Measurements from ENCODE around the gene CGN.

CGN gene

DNA sequence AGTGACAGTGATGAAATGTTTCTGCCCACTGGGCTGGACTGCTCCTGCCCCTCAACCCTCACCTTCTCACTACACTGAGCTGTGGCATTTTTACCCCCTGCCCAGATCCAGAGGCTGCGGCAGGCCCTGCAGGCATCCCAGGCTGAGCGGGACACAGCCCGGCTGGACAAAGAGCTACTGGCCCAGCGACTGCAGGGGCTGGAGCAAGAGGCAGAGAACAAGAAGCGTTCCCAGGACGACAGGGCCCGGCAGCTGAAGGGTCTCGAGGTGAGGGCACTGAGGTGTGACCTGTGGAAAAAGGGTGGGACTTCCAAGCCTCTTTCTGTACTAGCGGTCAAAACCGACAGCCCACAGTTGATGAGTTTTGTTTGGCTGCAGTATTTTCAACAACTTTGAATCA lies 22.7 kb downstream of the CGN start:
- no peak for ATAC-seq (replicated peaks; ENCODE audit: extremely low read depth, poor library complexity, severe bottlenecking)
- H3K4me1 Mint-ChIP-seq: no peaks in the 10 kb centered on the region
- H3K9me3 Mint-ChIP-seq: no peaks in the 10 kb centered on the region
- no peak for DNase-seq (ENCODE audit: low spot score in 2 of 2)
- no peaks in the 10 kb centered on the region for H3K27me3 Mint-ChIP-seq
- H3K4me3 Mint-ChIP-seq: no peak overlapping the region
- no peak overlapping the region for H3K27ac Mint-ChIP-seq (ENCODE audit: low read depth)
- no peaks in the 10 kb centered on the region for H3K36me3 Mint-ChIP-seq (ENCODE audit: insufficient read depth)

DNA sequence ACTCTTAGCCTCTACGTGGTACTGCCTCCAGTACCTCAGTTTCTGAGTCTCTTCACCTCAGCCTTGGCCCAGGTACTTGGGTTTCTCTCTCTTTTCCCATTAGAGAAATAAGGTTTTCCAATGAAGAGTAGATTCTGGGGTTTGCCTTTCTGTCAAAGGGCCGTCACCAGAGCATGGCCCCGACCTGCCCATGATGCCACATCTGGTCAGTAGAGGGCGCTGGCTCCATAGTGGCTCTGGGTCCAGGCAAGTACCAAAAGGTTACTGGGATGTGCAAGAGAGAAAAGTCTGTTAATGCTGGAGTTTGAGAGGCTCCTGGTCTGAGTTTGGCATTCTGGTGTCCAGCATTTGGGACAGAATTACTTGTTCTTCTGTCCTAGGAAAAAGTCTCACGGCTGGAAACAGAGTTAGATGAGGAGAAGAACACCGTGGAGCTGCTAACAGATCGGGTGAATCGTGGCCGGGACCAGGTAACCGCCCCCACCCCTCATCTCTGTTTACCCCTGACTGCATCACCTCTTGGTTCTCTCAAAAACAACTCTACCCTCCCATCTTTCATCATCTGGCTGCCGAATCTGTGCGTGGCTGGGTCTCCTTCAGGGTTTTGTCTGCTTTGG lies 23.6 kb downstream of the CGN start:
- ATAC-seq (replicated peaks; ENCODE audit: extremely low read depth, poor library complexity, severe bottlenecking) (no peak), DNase-seq (ENCODE audit: low spot score in 2 of 2) (peak; percentile 51 to 61)
- Mint-ChIP-seq H3K9me3 (no peaks in the 10 kb centered on the region), H3K36me3 (ENCODE audit: insufficient read depth) (no peaks in the 10 kb centered on the region), H3K4me3 (no peak overlapping the region), H3K4me1 (no peaks in the 10 kb centered on the region), H3K27ac (ENCODE audit: low read depth) (no peak overlapping the region), H3K27me3 (no peaks in the 10 kb centered on the region)

DNA sequence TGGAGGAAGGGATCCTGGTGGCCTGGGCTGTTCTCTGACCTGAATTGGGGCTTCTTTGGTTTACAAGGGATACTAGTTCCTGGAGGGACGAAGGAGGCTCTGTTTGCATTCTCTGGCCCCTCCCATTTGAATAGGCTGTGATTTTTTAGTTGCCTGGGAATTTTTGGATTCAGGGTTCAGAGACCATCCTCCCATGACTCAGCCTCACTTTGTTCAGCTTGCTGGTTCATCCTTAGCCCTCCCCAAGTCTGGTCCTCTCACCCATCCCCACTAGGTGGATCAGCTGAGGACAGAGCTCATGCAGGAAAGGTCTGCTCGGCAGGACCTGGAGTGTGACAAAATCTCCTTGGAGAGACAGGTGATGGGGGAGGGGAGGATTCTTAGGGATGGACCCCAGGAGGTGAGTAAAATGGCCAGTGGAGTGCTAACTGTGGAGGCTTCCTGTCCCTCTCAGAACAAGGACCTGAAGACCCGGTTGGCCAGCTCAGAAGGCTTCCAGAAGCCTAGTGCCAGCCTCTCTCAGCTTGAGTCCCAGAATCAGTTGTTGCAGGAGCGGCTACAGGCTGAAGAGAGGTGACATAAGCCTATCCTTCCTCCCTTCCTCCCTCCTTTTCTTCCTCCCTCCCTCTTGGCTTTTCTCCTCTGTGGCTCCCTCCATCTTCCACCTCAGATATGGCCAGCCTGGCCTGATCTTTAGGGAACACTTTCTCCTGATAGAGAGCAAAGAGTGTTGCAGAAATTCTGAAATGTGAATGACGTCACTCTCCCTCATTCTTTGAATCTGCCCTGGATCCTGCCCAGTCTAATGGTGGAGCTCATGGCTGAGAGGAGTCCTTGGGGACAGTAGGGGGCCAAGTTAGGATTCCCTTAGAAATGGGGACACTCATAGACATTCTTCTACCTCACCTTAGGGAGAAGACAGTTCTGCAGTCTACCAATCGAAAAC lies 24.4 kb downstream of the CGN start:
- DNase-seq (ENCODE audit: low spot score in 2 of 2): no peak
- H3K36me3 Mint-ChIP-seq (ENCODE audit: insufficient read depth): peaks cover 2% of the 10 kb centered on the region
- no peak for ATAC-seq (replicated peaks; ENCODE audit: extremely low read depth, poor library complexity, severe bottlenecking)
- no peak overlapping the region for H3K27ac Mint-ChIP-seq (ENCODE audit: low read depth)
- peaks cover 2% of the 10 kb centered on the region for H3K27me3 Mint-ChIP-seq
- no peaks in the 10 kb centered on the region for H3K9me3 Mint-ChIP-seq
- H3K4me3 Mint-ChIP-seq: no peak overlapping the region
- peaks cover 8% of the 10 kb centered on the region for H3K4me1 Mint-ChIP-seq

DNA sequence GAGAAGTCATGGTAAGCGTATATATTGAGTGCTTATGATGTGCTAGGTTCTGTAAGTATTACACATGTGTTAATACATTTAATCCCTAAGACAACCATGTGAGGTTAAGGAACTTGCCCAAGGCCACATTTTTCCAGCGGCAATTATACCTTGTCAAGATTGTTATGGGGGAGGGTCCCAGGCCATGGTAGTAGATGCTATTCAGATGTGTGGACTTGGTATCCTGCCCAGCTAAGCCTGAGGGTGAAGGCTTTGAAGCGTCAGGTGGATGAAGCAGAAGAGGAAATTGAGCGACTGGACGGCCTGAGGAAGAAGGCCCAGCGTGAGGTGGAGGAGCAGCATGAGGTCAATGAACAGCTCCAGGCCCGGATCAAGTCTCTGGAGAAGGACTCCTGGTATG lies 25.3 kb downstream of the CGN start:
- no peak for DNase-seq (ENCODE audit: low spot score in 2 of 2)
- H3K27me3 Mint-ChIP-seq: peaks cover 11% of the 10 kb centered on the region
- ATAC-seq (replicated peaks; ENCODE audit: extremely low read depth, poor library complexity, severe bottlenecking): no peak
- H3K9me3 Mint-ChIP-seq: no peaks in the 10 kb centered on the region
- H3K4me1 Mint-ChIP-seq: peaks cover 17% of the 10 kb centered on the region
- no peak overlapping the region for H3K27ac Mint-ChIP-seq (ENCODE audit: low read depth)
- H3K36me3 Mint-ChIP-seq (ENCODE audit: insufficient read depth): peaks cover 2% of the 10 kb centered on the region
- no peak overlapping the region for H3K4me3 Mint-ChIP-seq

DNA sequence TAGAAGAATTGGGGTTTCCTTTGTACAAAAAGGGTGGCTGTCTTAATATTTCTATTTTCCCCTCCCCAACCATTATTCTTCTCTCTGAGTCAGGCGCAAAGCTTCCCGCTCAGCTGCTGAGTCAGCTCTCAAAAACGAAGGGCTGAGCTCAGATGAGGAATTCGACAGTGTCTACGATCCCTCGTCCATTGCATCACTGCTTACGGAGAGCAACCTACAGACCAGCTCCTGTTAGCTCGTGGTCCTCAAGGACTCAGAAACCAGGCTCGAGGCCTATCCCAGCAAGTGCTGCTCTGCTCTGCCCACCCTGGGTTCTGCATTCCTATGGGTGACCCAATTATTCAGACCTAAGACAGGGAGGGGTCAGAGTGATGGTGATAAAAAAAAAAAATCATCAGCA lies 25.9 kb downstream of the CGN start:
- Mint-ChIP-seq H3K36me3 (ENCODE audit: insufficient read depth) (peaks cover 2% of the 10 kb centered on the region), H3K27me3 (peaks cover 15% of the 10 kb centered on the region), H3K27ac (ENCODE audit: low read depth) (no peak overlapping the region), H3K4me3 (no peak overlapping the region), H3K4me1 (peaks cover 20% of the 10 kb centered on the region), H3K9me3 (no peaks in the 10 kb centered on the region)
- no peak for DNase-seq (ENCODE audit: low spot score in 2 of 2)
- ATAC-seq (replicated peaks; ENCODE audit: extremely low read depth, poor library complexity, severe bottlenecking): no peak

DNA sequence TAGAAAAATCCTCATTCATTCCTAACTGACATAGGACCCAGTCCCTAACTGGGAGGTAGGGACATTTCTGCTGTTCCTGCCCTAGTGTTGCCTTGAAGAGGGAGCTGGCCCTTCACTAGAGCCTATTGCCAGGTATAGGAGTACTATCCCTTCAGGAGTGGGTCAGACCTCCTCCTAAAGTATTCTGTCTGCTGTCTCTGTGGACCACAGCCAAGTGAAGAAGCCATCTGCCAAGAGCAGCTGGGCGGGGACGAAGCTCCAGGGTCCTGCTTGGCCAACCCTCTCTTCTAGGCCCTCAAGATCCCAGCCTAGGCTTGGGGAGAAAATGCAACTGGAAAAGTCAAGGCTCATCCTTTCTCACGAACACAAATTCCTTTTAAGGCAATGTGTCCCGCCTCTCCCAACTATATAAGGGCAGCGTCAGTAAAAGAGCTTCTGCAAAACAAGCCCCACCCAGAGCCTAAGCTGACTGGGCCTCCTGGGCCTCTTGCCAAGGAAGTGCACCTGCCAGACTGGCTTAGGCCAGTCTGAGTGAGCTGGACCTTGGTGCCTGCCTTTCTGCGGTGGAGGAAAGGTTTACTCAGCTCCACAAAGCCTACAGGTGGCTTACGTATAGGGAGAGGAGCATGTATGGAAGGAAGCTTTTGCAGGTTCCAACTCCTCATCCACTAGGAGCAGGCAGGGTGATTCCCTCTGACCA lies 28.3 kb downstream of the CGN start:
- peaks cover 2% of the 10 kb centered on the region for H3K36me3 Mint-ChIP-seq (ENCODE audit: insufficient read depth)
- no peaks in the 10 kb centered on the region for H3K9me3 Mint-ChIP-seq
- peak overlapping the region; percentile 86 for H3K4me3 Mint-ChIP-seq
- DNase-seq (ENCODE audit: low spot score in 2 of 2): no peak
- ATAC-seq (replicated peaks; ENCODE audit: extremely low read depth, poor library complexity, severe bottlenecking): no peak
- peaks cover 15% of the 10 kb centered on the region for H3K27me3 Mint-ChIP-seq
- peaks cover 20% of the 10 kb centered on the region for H3K4me1 Mint-ChIP-seq
- H3K27ac Mint-ChIP-seq (ENCODE audit: low read depth): peak overlapping the region; percentile 89

DNA sequence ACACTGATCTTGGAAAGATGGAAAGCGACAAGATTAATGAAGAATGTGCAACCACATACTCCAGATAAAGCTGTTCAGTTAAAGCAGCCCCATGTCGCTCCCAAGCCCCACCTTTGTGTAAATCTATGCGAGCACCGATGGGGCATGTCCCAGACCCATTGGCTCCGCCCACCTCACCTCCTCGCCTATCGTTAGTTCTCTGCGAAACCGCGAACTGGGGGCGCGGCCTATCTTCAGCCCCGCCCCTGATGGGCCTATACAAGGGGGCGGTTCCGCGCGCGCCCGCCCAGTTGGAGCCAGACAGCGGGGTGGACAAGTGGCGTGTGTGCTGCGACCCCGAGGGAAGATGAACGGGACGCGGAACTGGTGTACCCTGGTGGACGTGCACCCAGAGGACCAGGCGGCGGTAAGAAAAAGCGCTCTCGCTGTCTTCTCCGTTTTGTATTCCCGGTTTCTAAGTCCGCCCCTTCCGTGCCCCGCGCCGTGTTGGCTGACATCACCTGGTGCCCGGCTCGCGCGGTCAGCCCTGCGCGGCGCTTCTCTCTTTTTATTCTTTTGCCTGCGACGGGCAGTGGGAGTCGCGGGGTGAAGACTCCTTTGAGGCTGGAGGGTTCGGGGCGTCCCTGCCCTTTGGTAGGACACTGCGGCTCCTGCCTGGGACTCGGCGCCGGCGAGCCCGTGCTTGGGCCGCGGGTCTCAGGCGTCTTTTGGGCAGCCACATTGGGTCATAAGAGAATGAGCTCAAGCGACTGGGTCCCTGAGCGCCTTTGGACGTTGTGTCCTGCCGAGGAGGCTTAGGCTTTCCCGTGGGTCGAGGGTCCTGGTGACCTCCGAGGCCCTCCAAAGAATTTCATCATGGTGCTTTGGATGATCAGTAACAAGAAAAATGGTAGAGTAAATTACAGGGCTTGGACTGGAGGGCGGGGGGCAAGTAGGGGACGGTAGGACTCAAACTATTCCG lies 29.1 kb downstream of the CGN start, which contains the start of gene TUFT1:
TUFT1 (plus strand) TSS at position 289 of the 961 bp plus-strand sequence; CDS start at position 347, 58 bp downstream.
- Mint-ChIP-seq H3K4me1 (peaks cover 20% of the 10 kb centered on the region), H3K36me3 (ENCODE audit: insufficient read depth) (peaks cover 2% of the 10 kb centered on the region), H3K27me3 (peaks cover 15% of the 10 kb centered on the region), H3K9me3 (no peaks in the 10 kb centered on the region), H3K27ac (ENCODE audit: low read depth) (peak within 1 kb of the TSS; percentile 89), H3K4me3 (peak within 1 kb of the TSS; percentile 86)
- DNase-seq (ENCODE audit: low spot score in 2 of 2) (peak; percentile 89 to 91), ATAC-seq (replicated peaks; ENCODE audit: extremely low read depth, poor library complexity, severe bottlenecking) (peak; percentile 98)

DNA sequence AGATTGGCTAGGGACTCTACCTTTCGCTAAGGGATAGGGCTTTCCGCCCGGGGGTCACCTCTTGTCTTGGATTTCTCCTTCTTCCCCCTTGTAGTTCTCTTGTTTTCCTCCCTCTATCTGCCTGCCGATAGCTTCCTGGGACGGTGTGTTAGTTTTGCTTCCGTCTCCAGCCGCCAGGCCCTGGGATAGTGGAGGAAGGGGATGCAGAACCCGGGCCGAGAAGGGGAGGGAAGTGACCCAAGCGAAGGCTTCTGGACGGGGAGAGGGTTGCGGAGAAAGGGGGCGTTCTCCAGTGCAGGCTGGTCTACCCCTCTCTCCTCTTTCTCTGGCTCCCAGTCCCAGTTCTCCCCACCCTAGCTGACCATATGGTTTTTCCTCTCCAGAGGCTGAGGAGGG lies 29.8 kb downstream of the CGN start:
- no peaks in the 10 kb centered on the region for H3K9me3 Mint-ChIP-seq
- no peak for DNase-seq (ENCODE audit: low spot score in 2 of 2)

DNA sequence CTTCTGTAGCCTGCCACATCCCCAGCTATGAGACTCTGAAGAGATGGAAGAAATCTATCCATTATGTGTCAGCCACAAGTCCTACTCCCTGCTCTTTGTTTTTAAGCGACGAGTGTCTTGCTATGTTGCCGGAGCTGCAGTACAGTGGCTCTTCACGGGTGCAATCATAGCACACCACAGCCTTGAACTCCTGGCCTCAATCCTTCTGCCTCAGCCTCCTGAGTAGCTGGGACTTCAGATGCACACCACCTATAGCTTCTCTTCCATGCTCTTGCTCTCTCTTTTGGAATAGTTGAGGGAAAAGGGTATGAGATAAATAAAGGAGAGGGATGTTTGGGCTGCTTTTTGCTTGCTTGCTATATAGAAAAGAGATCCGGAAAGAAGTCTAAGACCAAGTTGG lies 30.6 kb downstream of the CGN start:
- peak overlapping the region; percentile 86 for H3K4me3 Mint-ChIP-seq
- no peaks in the 10 kb centered on the region for H3K9me3 Mint-ChIP-seq
- no peak for ATAC-seq (replicated peaks; ENCODE audit: extremely low read depth, poor library complexity, severe bottlenecking)
- H3K36me3 Mint-ChIP-seq (ENCODE audit: insufficient read depth): peaks cover 2% of the 10 kb centered on the region
- peaks cover 20% of the 10 kb centered on the region for H3K4me1 Mint-ChIP-seq
- no peak for DNase-seq (ENCODE audit: low spot score in 2 of 2)
- H3K27me3 Mint-ChIP-seq: peaks cover 15% of the 10 kb centered on the region
- no peak overlapping the region for H3K27ac Mint-ChIP-seq (ENCODE audit: low read depth)

More for the DNA sequence above, 29.8 kb downstream of the CGN start:
- no peak for ATAC-seq (replicated peaks; ENCODE audit: extremely low read depth, poor library complexity, severe bottlenecking)
- peaks cover 2% of the 10 kb centered on the region for H3K36me3 Mint-ChIP-seq (ENCODE audit: insufficient read depth)
- H3K4me3 Mint-ChIP-seq: peak overlapping the region; percentile 86
- H3K4me1 Mint-ChIP-seq: peaks cover 20% of the 10 kb centered on the region
- H3K27me3 Mint-ChIP-seq: peaks cover 15% of the 10 kb centered on the region
- no peak overlapping the region for H3K27ac Mint-ChIP-seq (ENCODE audit: low read depth)

DNA sequence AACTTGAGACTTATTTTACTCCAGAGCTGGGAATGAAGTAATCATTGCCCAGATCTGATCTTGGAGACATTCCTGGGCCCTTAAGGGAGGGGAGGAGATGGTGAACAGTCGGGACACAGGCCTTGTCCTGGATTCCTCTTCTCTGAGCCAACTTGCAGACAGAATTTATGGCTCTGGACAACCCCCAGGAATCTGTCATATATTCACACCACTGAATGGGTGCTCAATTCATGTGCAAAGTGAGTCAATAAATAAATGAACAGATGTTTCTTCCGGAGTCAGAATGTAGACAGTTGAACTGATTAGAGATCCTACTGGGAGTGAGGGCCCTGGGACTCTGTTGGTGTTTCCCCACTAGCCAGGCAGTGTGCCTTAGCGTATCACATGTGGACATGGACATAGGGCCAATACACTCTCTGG lies 31.5 kb downstream of the CGN start:
- no peak for DNase-seq (ENCODE audit: low spot score in 2 of 2)
- Mint-ChIP-seq H3K36me3 (ENCODE audit: insufficient read depth) (peaks cover 2% of the 10 kb centered on the region), H3K4me1 (peaks cover 20% of the 10 kb centered on the region), H3K4me3 (no peak overlapping the region), H3K27me3 (peaks cover 15% of the 10 kb centered on the region), H3K9me3 (no peaks in the 10 kb centered on the region), H3K27ac (ENCODE audit: low read depth) (no peak overlapping the region)
- ATAC-seq (replicated peaks; ENCODE audit: extremely low read depth, poor library complexity, severe bottlenecking): no peak

DNA sequence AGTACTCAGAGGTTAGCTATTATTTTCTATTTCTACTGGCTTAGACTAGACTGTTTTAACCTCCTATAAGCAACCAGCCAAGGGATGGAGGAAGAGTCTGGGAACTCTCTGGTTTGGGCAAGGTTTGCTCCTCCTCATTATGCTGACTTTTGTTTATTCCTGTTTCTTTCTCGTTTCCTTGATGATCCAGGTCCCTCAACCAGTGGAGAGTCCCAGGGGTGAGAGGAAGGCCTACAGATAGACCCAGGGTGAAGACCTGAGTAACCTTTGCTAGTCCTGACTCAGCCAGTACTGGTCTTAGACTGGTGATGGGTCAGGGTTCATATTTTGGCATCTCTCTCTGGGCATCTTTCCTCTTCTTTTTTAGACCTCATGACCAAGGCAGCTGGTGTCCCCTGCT lies 34.4 kb downstream of the CGN start:
- DNase-seq (ENCODE audit: low spot score in 2 of 2): no peak
- no peaks in the 10 kb centered on the region for H3K9me3 Mint-ChIP-seq
- peaks cover 12% of the 10 kb centered on the region for H3K4me1 Mint-ChIP-seq
- H3K4me3 Mint-ChIP-seq: no peak overlapping the region
- peaks cover 14% of the 10 kb centered on the region for H3K27me3 Mint-ChIP-seq
- H3K36me3 Mint-ChIP-seq (ENCODE audit: insufficient read depth): no peaks in the 10 kb centered on the region
- no peak for ATAC-seq (replicated peaks; ENCODE audit: extremely low read depth, poor library complexity, severe bottlenecking)
- H3K27ac Mint-ChIP-seq (ENCODE audit: low read depth): no peak overlapping the region
